Measurements from ENCODE around the gene PLCB1.

- TF ChIP-seq CTCF (IDR thresholded peaks at IDR 0.05; ENCODE audit: borderline replicate concordance, extremely low read depth, low read length, poor library complexity, severe bottlenecking) (no peak), EZH2 (IDR thresholded peaks at IDR 0.05; ENCODE audit: borderline replicate concordance, low read depth, low read length, severe bottlenecking) (no peak)
These were observed 36.8 kb downstream of the PLCB1 start for GRCh38 chr20:8168785-8169288.
